HG03342 (cell line): Measurements from ENCODE around the gene SLC22A23.
"Not testable (repeated sequence)": the region's sequence is repeated elsewhere in the genome, so short reads cannot be mapped to it uniquely, and the experiment has no call there.

Experiments
- ATAC-seq: cut with Tn5 transposase; IDR thresholded peaks from one replicate; pipeline ENCODE4 v1.9.1; 2021; ENCODE audit warnings: mild to moderate bottlenecking, moderate library complexity; ENCODE audit not compliant: unreplicated experiment

SLC22A23 gene

GRCh38 chr6:3389390-3390167 lies 67.3 kb downstream of the SLC22A23 start:
- no peak for ATAC-seq

GRCh38 chr6:3388786-3389185 lies 68.1 kb downstream of the SLC22A23 start:
- no peak for ATAC-seq

GRCh38 chr6:3386374-3386857 lies 70.4 kb downstream of the SLC22A23 start:
- ATAC-seq = no peak

GRCh38 chr6:3385660-3386151 lies 71.1 kb downstream of the SLC22A23 start:
- no peak for ATAC-seq

GRCh38 chr6:3385181-3385580 lies 71.7 kb downstream of the SLC22A23 start:
- not testable (repeated sequence) for ATAC-seq

GRCh38 chr6:3384241-3385143 lies 72.4 kb downstream of the SLC22A23 start:
- ATAC-seq = no peak

- ATAC-seq = no peak
These were observed 73.3 kb downstream of the SLC22A23 start for GRCh38 chr6:3383525-3383924.

GRCh38 chr6:3382326-3383279 lies 74.2 kb downstream of the SLC22A23 start:
- no peak for ATAC-seq

GRCh38 chr6:3381233-3381921 lies 75.5 kb downstream of the SLC22A23 start:
- ATAC-seq = no peak

- ATAC-seq = no peak
These were observed 76.3 kb downstream of the SLC22A23 start for GRCh38 chr6:3380344-3381232.

- ATAC-seq = no peak
These were observed 77.3 kb downstream of the SLC22A23 start for GRCh38 chr6:3379482-3380060.

GRCh38 chr6:3378808-3379207 lies 78.0 kb downstream of the SLC22A23 start:
- ATAC-seq = not testable (repeated sequence)

- not testable (repeated sequence) for ATAC-seq
These were observed 78.5 kb downstream of the SLC22A23 start for GRCh38 chr6:3378398-3378782.

GRCh38 chr6:3377536-3378397 lies 79.1 kb downstream of the SLC22A23 start:
- ATAC-seq = no peak

GRCh38 chr6:3376893-3377535 lies 79.8 kb downstream of the SLC22A23 start:
- no peak for ATAC-seq

GRCh38 chr6:3376064-3376463 lies 80.8 kb downstream of the SLC22A23 start:
- ATAC-seq = no peak

GRCh38 chr6:3373597-3374203 lies 83.2 kb downstream of the SLC22A23 start:
- ATAC-seq = no peak
